ENCODE results near the gene RAB4A. TPM values are rescaled to one million over a fixed set of nuclear protein-coding genes. Genes with fewer than 3 reads are reported as not detected.
A peak's percentile ranks its signal among the peaks of the same experiment; 100 is the strongest.

Gene RAB4A
- polyA plus RNA-seq, 3 donors: 22.3 to 34.8 (median 34.5) TPM

GRCh38 chr1:229229137-229229720 is 41.7 kb upstream of the RAB4A start:
- Histone ChIP-seq H3K4me1 (ENCODE audit: control insufficient read depth in 1 of 2, insufficient read depth in 2 of 2, low read length in 2 of 2) (peaks cover 24 to 30% of the 10 kb centered on the region in 2 donors), H3K4me3 (replicated peaks in 1 of 3; ENCODE audit: low read depth in 2 of 3, low read length in 3 of 3) (peak overlapping the region in 1 of 3 experiments; percentile 7), H3K79me2 (ENCODE audit: insufficient read depth, low read length) (no peaks in the 10 kb centered on the region), H2AFZ (ENCODE audit: insufficient read depth, low read depth, low read length, poor library complexity, severe bottlenecking) (peak overlapping the region; percentile 63), H3K4me2 (replicated peaks; ENCODE audit: extremely low read depth, low read length, poor library complexity, severe bottlenecking) (peak overlapping the region; percentile 24), H4K20me1 (ENCODE audit: insufficient read depth, low read length) (no peaks in the 10 kb centered on the region), H3K27ac (ENCODE audit: low read depth in 1 of 2, low read length in 2 of 2) (no peak overlapping the region), H3K36me3 (replicated peaks in 1 of 2; ENCODE audit: control insufficient read depth in 1 of 2, insufficient read depth in 2 of 2, low read length in 2 of 2) (no peaks in the 10 kb centered on the region), H3K9ac (ENCODE audit: insufficient read depth, low read length, poor library complexity, severe bottlenecking) (no peak overlapping the region), H3K27me3 (ENCODE audit: control insufficient read depth in 2 of 2, insufficient read depth in 2 of 2, low read length in 2 of 2) (no peaks in the 10 kb centered on the region), H3K9me3 (replicated peaks in 1 of 2; ENCODE audit: control insufficient read depth in 1 of 2, insufficient read depth in 1 of 2, low read length in 2 of 2) (no peaks in the 10 kb centered on the region)
- 14% methylated on average over 2 of the region's 7 CpGs for WGBS (ENCODE audit: insufficient coverage)
- TF ChIP-seq CTCF (IDR thresholded peaks at IDR 0.05): no peak
- H3K9me3 Mint-ChIP-seq: no peaks in the 10 kb centered on the region
- peak overlapping the region in 3 of 7 donors; percentile 37 to 70 (median 38) for H3K27ac Mint-ChIP-seq
- no peaks in the 10 kb centered on the region for H3K36me3 Mint-ChIP-seq
- H3K4me3 Mint-ChIP-seq: peak overlapping the region; percentile 14 to 64
- H3K27me3 Mint-ChIP-seq (ENCODE audit: low read depth in 3 of 3): peaks cover 2 to 10% (median 4%) of the 10 kb centered on the region in 3 donors
- intact Hi-C loops (cut with micrococcal nuclease): loop anchor here (5.0 to 10.0 kb wide), 2 partner anchors 234 to 492 kb away; partner anchors contain the start of gene RHOU (in 1 of the 2)
- no peak for DNase-seq
- peaks cover 37% of the 10 kb centered on the region for H3K4me1 Mint-ChIP-seq

DNA sequence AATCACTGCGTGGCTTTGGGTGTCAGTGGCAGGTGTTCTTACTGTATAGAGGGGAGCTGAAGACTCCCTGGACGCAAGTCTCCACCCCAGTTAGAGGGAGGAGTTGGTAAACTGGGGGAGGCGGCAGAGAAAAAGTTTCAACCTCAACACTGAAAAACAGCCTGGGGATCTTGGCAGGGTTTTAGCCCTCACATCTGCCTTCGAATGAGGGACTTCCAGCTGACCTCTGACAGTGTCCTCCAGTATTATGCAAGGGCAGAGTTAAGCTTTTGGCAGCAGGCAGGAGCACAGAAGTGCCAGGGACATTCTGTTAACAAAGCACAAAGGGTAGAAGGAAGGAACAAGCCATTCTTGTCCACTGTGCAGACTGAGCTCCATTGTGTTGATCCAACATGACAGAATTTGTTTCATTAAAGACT is 41.2 kb upstream of the RAB4A start:
- Mint-ChIP-seq H3K4me1 (peaks cover 37% of the 10 kb centered on the region), H3K36me3 (no peaks in the 10 kb centered on the region), H3K4me3 (peak overlapping the region; percentile 14 to 64), H3K27me3 (ENCODE audit: low read depth in 3 of 3) (peaks cover 2 to 10% (median 4%) of the 10 kb centered on the region in 3 donors), H3K9me3 (no peaks in the 10 kb centered on the region), H3K27ac (peak overlapping the region in 6 of 7 donors; percentile 23 to 83 (median 56))
- Histone ChIP-seq H3K4me2 (replicated peaks; ENCODE audit: extremely low read depth, low read length, poor library complexity, severe bottlenecking) (peak overlapping the region; percentile 24), H3K4me3 (replicated peaks in 1 of 3; ENCODE audit: low read depth in 2 of 3, low read length in 3 of 3) (peak overlapping the region in 1 of 3 experiments; percentile 7), H3K9me3 (replicated peaks in 1 of 2; ENCODE audit: control insufficient read depth in 1 of 2, insufficient read depth in 1 of 2, low read length in 2 of 2) (no peaks in the 10 kb centered on the region), H3K27me3 (ENCODE audit: control insufficient read depth in 2 of 2, insufficient read depth in 2 of 2, low read length in 2 of 2) (no peaks in the 10 kb centered on the region), H3K9ac (ENCODE audit: insufficient read depth, low read length, poor library complexity, severe bottlenecking) (no peak overlapping the region), H2AFZ (ENCODE audit: insufficient read depth, low read depth, low read length, poor library complexity, severe bottlenecking) (peak overlapping the region; percentile 63), H3K27ac (ENCODE audit: low read depth in 1 of 2, low read length in 2 of 2) (no peak overlapping the region), H3K79me2 (ENCODE audit: insufficient read depth, low read length) (no peaks in the 10 kb centered on the region), H4K20me1 (ENCODE audit: insufficient read depth, low read length) (no peaks in the 10 kb centered on the region), H3K36me3 (replicated peaks in 1 of 2; ENCODE audit: control insufficient read depth in 1 of 2, insufficient read depth in 2 of 2, low read length in 2 of 2) (no peaks in the 10 kb centered on the region), H3K4me1 (ENCODE audit: control insufficient read depth in 1 of 2, insufficient read depth in 2 of 2, low read length in 2 of 2) (peaks cover 24 to 30% of the 10 kb centered on the region in 2 donors)
- intact Hi-C loops (cut with micrococcal nuclease): loop anchor here (5.0 to 10.0 kb wide), 2 partner anchors 235 to 492 kb away; partner anchors contain the start of gene RHOU (in 1 of the 2)
- 0% methylated on average over 2 of the region's 4 CpGs for WGBS (ENCODE audit: insufficient coverage)
- TF ChIP-seq CTCF (IDR thresholded peaks at IDR 0.05): no peak
- peak in 2 of 3 donors; percentile 12 to 48 for DNase-seq

Measured in CD14-positive monocyte (primary cell).